Left kidney (tissue), 2 donors: ENCODE results near the gene HMCN2. TPM values are rescaled to one million over a fixed set of nuclear protein-coding genes. Genes with fewer than 3 reads are reported as not detected.

Experiments
- DNase-seq: peaks from one replicate; pipeline ENCODE4 v3.0.0-alpha.2; 2013
- polyA plus RNA-seq: library from polyadenylated mRNA; unstranded; fragments of 120-200 nt; gene quantifications from one replicate; pipeline ENCODE4 v1.2.1, GENCODE V29; 2013; ENCODE audit not compliant: insufficient read length

HMCN2 gene
- polyA plus RNA-seq, 1 donor: 0.98 TPM

DNA sequence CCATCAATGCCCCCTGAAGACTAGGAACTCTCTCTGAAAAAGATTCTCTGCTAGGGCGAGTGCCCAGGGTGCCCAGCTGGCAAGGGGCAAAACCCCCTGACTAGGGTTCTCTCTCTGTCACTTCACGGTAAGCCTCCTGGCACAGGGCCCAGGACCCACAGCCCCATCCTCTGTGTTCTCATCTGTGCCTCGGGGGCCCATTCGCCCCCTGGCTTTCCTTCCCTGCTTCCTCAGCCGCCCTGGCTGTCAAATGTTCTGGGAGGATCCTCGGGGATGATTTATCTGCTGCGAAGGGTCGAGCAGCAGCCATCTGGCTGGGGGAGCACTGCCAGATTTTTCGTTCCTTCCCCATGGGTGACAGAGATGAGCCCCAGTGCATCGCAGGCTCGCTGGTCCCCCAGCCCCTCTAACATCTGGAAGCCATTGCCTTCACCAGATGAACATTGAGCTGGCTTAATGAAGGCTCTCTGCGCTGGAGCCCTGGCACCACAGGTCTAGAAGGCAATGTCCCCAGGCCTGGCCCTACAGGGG is 24.2 kb downstream of the HMCN2 start:
- DNase-seq: no peak

DNA sequence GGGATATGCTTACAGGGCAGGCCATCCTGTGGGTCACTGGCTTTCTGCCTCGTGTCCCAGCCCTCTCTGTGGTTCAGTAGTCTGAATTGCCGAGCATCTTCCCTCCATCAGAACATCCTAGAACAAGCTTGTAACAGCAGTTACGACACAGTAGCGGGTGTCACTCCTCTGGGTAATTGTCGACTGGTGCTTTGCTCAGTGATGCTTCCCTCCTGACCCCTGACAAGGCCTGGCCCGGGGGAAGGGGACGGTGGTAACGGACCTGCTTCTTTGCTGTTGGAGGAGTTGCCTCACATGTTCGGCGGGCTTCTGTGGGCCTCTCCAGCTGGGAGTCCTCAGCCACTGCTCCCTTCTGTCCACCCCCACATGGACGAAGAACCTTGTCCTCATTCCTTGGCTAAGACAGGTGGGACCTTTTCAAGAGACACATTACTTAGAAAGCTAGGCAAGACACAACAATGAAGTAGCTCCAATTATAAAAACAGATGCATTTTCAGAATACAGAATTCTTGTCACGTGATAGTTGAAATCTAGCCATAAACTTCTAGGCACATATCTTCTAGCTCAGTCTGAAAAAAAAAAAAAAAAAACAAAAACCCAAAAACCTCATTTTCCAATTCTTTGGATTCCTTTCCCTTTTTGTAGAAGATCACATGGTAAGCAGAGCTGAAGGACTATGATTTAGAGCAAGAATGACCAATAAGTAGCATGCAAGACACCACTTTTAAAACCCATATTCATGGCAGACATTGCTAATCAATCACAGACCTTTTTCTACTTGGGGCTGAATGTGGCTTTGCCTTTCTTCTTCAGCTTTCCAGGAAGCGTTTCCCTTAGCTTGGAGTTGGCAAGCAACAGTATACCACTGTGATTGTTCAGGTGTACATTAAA is 25.0 kb downstream of the HMCN2 start:
- no peak for DNase-seq

DNA sequence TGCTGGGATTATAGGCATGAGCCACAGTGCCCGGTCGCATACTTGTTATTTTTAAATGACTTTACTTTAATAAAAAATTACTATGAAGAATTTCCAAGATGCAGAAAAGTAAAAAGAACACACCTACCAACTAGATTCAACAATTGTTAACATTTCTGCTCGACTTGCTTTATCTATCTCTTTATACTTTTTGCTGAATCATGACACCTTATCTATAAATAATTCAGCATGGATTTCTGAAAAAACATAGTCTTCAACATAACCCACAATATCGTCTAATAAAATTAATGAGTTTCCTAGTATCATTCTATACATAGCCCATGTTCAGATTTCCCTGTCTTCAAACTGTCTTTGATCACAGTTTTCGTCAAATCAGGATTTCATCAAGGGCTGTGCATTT is 25.9 kb downstream of the HMCN2 start:
- DNase-seq: no peak

DNA sequence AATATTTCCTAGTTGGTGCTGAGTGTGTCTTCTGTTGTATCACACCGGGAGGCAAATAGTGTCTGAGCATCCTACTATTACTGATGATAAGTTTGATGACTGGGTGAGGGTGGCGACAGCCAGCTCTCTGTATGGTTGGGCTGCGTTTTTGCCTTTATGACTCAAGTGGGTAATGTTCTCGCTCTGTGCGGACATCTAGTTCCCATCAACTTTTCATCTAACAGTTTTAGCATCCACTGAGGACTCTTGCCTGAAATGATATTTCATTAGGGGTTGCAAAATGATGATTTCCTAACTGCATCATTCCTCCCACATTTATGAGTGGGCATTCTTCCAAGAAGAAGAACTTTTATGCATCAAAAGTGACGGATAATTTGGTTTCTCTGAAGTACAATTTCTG is 26.5 kb downstream of the HMCN2 start:
- DNase-seq: no peak

DNA sequence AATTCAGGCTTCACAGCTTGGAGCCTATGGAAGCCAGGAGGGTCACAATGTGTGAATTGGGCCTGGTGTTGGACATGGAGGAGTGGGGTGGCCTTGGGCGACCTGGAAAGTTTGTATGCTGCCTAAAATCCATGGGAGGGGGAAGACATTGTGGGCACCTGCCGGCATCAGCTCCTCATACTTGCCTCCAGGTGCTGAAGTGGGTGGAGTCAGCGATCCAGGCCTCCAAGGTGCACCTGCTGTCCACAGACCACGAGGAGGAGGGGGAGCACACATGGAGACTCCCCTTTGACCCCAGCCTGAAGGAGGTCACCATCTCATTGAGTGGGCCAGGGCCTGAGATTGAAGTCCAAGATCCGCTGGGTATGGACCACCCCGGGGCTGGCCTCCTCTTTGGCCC is 29.1 kb downstream of the HMCN2 start:
- DNase-seq: no peak

DNA sequence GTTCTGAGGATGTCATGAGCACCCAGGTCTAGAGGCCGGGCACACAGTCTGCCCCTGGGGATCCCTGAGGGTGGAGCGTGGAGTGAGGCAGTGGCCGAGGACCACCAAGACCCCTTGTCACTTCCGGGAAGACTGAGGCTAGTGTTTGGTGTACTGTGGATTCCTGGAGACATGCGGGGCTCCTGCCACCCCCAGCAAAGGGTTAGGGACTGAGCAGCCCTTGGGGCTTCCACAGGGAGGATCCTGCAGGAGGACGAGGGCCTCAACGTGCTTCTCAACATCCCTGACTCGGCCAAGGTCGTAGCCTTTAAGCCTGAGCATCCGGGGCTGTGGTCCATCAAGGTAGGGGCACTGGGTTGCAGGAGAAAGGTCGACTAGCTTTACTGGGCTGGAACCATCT is 29.9 kb downstream of the HMCN2 start:
- DNase-seq: no peak

DNA sequence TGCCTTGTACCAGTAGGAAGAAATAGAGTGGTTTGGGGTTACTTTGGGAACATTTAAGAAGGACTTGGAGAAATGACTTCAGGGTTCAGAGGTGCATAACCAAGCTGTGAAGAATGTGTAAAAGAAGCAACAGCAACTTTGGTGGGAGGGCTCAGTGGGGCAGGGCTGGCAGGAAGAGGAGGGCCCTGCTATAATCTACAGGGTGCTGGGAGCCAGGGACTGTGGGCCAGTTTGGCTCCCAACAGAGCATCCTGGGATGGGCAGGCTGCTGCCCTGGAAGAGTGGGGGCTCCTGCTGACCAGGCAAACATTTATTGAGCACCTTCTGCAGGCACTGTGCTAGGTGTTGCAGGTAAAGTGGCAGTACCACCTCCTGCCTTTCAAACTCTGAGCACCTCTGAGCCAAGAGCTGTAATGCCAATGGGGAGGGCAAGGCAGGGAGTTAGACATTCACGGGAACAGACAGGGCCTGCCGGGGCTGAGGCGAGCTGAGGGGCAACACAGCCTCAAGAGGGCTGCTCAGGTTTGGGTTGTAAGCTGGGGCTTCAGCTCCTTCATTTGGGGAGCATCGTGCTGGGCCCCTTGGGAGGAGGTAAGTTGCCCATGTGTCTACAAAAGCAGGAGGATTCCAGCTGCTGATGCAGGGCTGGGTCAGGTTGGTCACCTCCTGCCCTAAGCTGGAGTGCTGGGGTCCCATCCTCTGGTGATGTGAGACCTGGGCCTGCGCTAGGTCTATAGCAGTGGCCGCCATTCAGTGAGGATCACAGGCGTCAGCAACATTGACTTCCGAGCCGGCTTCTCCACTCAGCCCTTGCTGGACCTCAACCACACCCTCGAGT is 30.6 kb downstream of the HMCN2 start:
- no peak for DNase-seq

DNA sequence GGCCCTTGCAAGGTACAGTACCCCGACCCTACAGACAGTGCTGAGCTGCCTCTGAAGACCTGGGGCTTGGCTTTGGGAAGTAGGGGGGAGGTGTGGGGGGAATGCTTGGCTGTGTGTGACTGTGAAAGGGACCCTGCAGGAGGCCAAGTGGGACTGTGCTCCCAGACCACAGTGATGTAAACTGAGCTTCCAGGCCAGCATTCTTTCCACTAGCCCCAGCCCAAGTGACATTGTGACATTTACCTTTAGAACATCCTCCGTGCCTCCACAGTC is 31.2 kb downstream of the HMCN2 start:
- DNase-seq: no peak

DNA sequence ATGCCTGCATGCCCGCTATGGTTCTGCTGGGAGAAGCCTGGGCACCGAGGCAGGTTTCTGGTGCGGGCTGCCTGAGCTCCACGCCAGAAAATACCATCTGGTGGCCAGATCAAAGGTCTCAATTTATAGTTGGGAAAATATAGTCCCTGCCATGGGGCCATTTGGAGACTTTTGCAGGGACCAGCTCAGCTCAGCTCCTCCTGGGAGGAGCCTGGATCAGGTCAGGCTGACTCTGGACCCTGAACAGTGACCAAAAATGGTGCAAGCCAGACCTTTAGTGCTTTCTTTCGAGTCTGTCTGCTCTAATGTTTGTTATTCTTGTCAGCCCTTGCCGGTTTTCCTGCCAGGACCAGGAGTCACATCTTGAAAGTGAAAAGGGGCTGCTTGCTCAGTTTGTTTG is 31.8 kb downstream of the HMCN2 start:
- no peak for DNase-seq

DNA sequence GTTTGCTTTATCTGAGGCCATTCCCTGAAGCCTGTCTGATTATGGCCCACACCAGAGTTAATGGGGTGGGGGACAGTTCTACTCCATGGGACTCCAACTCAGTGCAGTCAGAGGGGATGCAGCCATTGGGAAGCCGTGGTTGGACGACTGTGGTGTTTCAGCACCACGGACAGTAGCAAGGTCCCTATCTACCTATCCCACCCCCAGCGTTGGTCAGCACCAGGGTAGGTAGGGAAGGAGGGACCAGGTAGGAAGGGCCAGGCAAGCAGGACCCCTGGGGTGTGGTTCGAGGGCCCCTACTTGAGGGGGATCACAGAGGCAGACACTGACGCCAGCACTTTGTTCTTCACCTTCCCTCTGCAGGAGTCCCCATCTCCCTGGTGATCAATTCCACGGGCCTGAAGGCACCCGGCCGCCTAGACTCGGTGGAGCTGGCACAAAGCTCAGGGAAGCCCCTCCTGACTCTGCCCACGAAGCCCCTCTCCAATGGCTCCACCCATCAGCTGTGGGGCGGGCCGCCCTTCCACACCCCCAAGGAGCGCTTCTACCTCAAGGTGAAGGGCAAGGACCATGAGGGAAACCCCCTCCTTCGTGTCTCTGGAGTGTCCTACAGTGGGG is 33.2 kb downstream of the HMCN2 start:
- DNase-seq: no peak

DNA sequence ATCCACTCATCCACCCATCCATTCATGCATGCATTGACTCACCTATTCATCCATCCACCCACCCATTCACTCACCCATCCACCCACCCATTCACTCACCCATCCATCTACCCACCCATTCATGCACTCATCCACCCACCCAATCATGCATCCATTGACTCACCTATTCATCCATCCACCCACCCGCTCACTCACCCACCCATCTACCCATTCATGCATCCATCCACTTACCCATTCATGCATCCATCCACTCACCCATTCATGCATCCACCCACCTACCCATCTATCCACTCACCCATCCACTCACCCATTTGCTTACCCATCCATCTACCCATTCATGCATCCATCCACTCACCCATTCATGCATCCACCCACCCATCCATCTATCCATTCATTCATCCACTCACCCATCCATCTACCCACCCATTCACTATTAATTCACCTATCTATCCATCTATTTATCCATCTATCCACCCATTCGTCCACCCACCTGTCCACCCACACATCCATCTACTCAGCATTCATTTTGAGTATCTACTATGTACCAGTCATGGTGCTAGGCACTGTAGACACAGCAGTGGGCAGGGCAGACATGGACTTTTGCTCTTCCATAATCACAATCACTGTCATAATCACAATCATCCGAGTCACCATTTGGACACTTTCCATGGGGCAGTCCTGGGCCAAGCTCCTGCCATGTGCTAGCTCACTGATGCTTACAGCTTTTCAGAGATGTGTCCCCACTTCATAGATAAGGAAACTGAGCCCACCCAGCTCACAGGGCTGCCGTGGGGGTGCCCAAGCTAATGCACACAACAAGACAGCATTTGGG is 34.4 kb downstream of the HMCN2 start:
- DNase-seq: no peak

DNA sequence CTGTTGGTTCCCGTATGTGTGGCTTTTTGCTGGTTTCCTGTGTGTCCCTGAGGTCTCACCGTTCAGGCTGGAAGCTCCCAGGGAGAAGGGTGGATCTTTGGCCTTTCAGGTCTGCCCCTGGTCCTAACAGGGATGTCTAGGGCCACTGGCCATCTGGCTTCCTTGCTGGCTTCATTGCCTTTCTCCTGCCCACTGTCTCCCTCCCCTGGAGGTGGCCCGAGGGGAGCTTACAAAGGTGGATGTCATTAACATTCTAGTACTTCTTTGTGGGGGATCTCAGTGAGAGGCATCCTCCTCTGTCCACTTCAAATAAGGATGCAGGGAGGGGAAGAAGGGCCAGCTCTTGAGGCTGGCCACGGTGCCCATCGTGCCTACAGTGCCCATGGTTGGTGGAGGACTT is 35.2 kb downstream of the HMCN2 start:
- DNase-seq: no peak

DNA sequence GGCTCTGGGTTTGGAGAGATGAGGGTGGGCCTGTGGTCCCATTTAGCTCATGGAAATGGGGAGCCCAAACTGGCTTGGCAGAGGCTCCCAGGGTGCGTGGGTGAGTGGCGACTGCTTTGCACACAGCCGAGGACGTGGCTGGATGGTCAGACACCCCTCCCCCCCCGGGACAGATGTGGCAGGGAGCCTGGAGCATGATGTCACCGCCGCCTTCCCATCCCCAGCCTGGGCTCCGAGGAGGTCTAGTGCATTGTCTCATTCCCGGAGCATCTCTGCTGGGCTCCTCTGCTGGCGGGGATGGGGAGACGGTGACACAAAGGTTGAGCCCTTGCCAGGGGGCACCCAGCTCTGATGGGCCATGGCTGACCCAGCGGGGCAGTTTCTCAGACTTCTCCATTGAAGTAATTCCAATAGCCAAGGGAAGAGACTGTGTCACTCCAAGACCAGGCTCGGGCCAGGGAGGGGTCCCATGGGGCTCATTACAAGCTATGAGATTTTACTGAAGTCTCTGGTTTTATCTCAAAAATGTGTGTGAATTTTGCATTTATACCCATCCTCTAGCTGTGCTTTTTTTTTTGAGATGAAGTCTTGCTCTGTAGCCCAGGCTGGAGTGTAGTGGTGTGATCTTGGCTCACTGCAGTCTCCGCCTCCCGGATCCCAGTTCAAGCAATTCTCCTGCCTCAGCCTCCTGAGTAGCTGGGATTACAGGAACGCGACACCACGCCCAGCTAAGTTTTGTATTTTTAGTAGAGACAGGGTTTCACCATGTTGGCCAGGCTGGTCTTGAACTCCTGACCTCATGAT is 36.1 kb downstream of the HMCN2 start:
- DNase-seq: no peak

DNA sequence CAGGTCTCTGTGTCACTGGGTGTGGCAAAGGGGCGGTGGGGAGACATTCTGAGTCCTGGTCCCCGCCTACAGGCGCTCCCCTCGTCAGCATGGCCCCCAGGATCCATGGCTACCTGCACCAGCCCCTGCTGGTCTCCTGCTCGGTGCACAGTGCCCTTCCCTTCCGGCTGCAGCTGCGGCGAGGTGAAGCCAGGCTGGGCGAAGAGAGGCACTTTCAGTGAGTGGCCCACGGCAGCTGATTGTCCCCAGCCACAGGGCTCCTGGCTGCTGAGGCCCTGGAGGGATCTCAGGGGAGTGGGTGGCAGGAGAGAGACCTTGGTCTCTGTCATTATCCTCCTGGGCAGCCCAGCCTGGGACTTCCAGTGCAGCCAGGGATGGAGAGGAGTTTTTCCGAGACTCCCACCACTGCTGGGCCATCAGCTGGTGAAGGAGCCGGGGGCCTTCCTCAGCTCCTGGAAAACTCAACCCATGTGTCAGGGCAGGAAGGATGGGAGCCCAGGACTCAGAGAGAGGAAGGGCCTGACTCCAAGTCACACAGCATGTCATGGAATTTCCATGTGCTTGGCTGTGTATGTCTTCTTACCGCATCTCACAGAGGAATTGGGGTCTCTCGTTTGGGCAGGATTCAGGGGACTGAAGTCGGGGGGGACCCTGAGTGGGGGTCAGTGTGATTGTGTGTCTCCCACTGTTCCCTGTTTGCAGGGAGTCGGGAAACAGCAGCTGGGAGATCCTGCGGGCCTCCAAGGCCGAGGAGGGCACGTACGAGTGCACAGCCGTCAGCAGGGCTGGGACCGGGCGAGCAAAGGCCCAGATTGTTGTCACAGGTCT is 37.4 kb downstream of the HMCN2 start:
- no peak for DNase-seq

DNA sequence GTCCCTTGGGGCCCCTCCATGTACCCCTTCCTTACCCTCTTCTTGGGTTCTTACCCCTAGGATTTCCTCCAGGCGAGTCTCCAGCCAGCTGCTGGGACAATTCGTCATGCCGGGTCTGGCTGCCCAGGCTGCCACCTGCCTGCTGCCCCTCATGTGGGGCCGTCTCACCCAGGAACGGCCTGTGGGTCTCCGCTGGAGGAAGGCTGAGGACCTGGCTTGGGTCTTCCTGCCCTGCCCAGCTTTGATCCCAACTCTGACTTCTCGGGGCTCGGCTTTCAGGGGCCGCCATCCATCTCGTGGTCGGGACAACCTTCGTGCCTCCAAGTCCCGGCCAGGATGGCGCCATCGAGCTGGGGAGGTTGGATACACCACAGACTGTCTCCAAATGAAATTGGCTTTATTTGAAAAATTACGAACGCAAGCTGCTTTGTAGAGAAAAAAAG is 38.1 kb downstream of the HMCN2 start:
- no peak for DNase-seq

DNA sequence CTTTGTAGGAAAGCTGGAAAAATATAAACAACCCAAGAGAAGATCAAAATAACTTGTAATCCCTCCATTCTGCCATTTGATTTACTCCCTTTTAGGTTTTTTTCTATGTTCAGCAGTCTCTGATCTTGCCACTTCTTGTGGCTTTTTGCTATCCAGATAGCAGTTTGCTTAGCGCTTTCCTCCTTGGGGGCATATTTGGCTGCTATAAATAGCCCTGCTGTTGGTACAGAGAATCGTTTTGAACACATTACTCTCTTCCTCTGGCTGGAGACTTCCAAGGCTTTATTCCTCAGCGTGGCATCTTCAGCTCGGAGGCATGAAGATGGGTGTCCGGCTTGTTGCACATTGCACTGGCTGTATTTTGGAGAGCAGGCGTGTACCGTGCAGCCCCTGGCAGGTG is 38.6 kb downstream of the HMCN2 start:
- no peak for DNase-seq

DNA sequence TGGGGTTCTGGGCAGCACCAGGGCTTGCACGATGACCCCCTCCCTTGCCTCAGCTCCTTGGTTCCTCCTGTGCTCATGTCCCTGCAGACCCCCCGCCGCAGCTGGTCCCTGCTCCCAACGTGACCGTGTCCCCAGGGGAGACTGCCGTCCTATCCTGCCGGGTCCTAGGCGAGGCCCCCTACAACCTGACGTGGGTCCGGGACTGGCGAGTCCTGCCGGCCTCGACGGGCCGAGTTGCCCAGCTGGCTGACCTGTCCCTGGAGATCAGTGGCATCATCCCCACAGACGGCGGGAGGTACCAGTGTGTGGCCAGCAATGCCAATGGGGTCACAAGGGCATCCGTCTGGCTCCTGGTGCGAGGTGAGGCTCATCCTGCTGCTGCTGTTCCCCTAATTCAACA is 39.1 kb downstream of the HMCN2 start:
- no peak for DNase-seq

DNA sequence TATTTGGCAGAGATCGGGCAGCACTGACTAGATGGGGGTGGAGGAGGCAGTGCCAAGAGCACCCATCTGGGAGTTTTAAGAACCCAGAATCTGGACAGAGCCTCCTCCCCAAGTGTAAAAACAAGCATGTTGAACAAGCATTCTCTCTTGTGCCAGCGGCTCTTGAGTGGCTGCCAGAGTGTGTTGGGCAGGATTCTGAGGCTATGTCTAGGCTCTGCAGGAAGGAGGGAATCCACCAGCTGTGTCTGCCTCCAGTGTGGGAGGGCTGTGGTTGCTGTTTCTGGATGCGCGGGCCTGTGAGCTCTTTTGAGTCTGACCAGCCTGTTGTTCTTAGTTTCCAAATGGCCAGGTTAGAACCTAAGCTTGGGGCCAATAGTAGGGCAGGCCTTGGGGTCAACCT is 39.8 kb downstream of the HMCN2 start:
- no peak for DNase-seq

DNA sequence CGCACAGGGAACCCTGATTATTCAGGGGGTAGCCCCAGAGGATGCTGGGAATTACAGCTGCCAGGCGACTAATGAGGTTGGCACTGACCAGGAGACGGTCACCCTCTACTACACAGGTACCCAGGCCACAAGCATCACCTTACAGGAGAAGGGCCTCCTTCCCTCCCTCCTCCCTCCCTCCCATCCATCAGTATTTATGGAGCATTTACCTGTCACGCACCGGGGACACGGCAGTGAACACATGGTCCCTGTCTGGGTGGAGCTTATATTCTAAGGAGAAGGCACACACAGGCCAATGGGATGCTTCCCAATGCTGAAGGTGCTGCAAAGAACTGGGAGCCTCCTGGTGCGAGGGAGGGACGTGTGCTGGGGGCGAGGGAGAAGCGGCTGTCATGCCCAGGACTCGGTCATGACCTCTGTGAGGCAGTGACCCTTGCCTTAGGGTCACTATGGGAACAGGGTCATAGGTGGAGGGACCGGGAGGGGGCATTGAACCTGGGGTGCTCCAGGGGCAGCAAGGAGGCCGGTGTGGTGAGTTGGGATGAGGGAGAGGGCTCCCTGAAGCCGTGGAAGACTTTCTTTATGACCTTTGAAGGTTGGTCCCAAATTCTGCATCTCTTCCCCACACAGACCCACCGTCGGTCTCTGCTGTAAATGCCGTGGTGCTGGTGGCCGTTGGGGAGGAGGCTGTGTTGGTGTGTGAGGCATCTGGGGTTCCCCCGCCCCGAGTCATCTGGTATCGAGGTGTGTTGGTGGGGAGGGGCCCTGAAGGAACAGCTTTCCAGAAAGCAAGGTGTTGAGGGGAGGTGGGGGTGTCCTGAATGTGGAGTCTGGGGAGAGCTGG is 41.5 kb downstream of the HMCN2 start:
- no peak for DNase-seq

DNA sequence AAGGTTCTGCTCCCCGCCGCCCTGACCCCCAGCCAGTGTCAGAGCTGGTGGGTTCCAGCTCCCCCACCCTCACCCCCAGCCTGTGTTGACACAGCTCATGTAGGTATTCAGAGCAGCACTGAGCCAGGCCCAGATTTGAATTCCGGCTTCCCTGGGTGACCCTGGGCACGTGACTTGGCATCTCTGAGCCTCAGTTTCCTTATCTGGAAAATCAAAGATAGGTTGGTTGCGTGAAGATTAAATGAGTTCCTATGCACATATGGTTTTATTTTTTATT is 42.0 kb downstream of the HMCN2 start:
- DNase-seq: no peak
